Ovary (tissue), 9 donors: ENCODE measurements around the gene CA9. TPM values are rescaled to one million over a fixed set of nuclear protein-coding genes. Genes with fewer than 3 reads are reported as not detected.

Experiments
- DNase-seq, 5 donors: peaks; one replicate each; pipeline ENCODE4 v3.0.0-alpha.2; 2019 to 2020
- H3K27ac ChIP-seq, 2 donors: fragments of 200-600 bp; one replicate each; pipeline versions ENCODE4 v1.5.1 to v1.8.0; 2019 to 2022
- H3K27me3 ChIP-seq: fragments of 200-600 bp; one replicate; pipeline ENCODE4 v1.8.0; 2022
- H3K36me3 ChIP-seq: fragments of 200-600 bp; sonication (generic); one replicate; pipeline ENCODE4 v1.5.1; 2019
- H3K4me1 ChIP-seq: one replicate; pipeline ENCODE4 v1.8.1; 2013; ENCODE audit warnings: mild to moderate bottlenecking, moderate library complexity; ENCODE audit not compliant: insufficient read depth
- H3K4me3 ChIP-seq: fragments of 200-600 bp; sonication (generic); one replicate; pipeline ENCODE4 v1.5.1; 2017
- H3K9me3 ChIP-seq, 2 donors: fragments of 200-600 bp in 1 of 2; sonication (generic) in 1 of 2; one replicate each; pipeline versions ENCODE4 v1.5.1 to v1.8.1; 2013 to 2019; ENCODE audit warnings: mild to moderate bottlenecking in 1 of 2, moderate library complexity in 1 of 2
- CTCF ChIP-seq, 3 donors: fragments of 450-650 bp in 2 of 3; fragments of 200-600 bp in 1 of 3; IDR thresholded peaks; one replicate each; pipeline versions ENCODE4 v1.5.1 to v1.8.0; 2016 to 2022; ENCODE audit warnings: antibody characterized with exemption in 3 of 3, mild to moderate bottlenecking in 1 of 3
- EP300 ChIP-seq: sonication (generic); formaldehyde crosslinking; IDR thresholded peaks from one replicate; pipeline ENCODE4 v1.6.1; 2017; ENCODE audit warnings: antibody characterized with exemption
- POLR2A ChIP-seq: fragments of 450-650 bp; IDR thresholded peaks from one replicate; pipeline ENCODE4 v1.6.1; 2017; ENCODE audit warnings: antibody characterized with exemption, mild to moderate bottlenecking, moderate library complexity
- WGBS, 3 donors: extraction: QIAGEN DNeasy Blood & Tissue Kit in 1 of 3; methylation state at CpG; one replicate each; pipeline versions ENCODE4 v1.1.5 to v1.1.7; 2013 to 2017; 5-methylcytosine and 5-hydroxymethylcytosine counted together
- intact Hi-C, 4 donors: fragments of 100-400 bp; cut with DNase I; formaldehyde crosslinking; loops; one replicate each; pipeline versions ENCODE4 v1.11.0 to v1.15.1; 2022 to 2023
- polyA plus RNA-seq, 2 donors: library from polyadenylated mRNA; stranded (reverse); fragments of 200-250 nt in 1 of 2; fragments of 350-450 nt in 1 of 2; fragmentation: Illumina TruSeq in 1 of 2; extraction: RNeasy Lipid Tissue Mini Kit (QIAGEN cat#74804) in 1 of 2; gene quantifications; one replicate each; pipeline ENCODE4 v1.2.3, GENCODE V29; 2013 to 2014
- total RNA-seq, 7 donors: library from RNA; depleted of rRNA in 2 of 7; stranded (reverse); fragments of >200 nt in 2 of 7; fragmentation: NEBNext Ultra II Directional in 3 of 7; extraction: Animal tissue kit (Norgen Biotek cat#: 25700) in 3 of 7; gene quantifications; one replicate each; pipeline versions ENCODE4 v1.1.0 to v1.2.4, GENCODE V29; 2016 to 2023
- donor health status: DM: no; HTN: no; CAD: no; lungs with moderate emphysema.
- donor health status: DM: no; HTN: no; CAD: no.
- donor health status: Bipolar disorder and iron deficiency.
- donor health status: DM: yes; HTN: yes; CAD: no.
- donor health status: DM: no; HTN: no; CAD: no.
- donor health status: DM: yes; HTN: yes; CAD: no.

The CA9 gene
- total and polyA plus RNA-seq, 9 donors = 0.37 to 19.5 (median 1.1) TPM; not detected in 1

GRCh38 chr9:35646533-35647265 lies 27.0 kb upstream of the CA9 start:
- Histone ChIP-seq H3K4me1 (peaks cover 3% of the 10 kb centered on the region), H3K27me3 (no peaks in the 10 kb centered on the region), H3K27ac (peak overlapping the region; percentile 48 to 78), H3K36me3 (no peaks in the 10 kb centered on the region), H3K4me3 (peak overlapping the region; percentile 42), H3K9me3 (no peaks in the 10 kb centered on the region)
- TF ChIP-seq POLR2A (peak; percentile 88), CTCF (IDR thresholded peaks at IDR 0.05) (peak; percentile 96 to 99 (median 98)), EP300 (no peak)
- peak; percentile 93 to 97 (median 95) for DNase-seq
- intact Hi-C loops = loop anchor here in 2 of 4 donors (2.0 to 10.0 kb wide), 3 partner anchors 39 to 238 kb away; partner anchors contain the start of gene TESK1 (in 2 of the 2)
- 0 to 1% (median 1%) methylated on average over 32 to 58 of the region's 58 CpGs for WGBS, 3 donors

GRCh38 chr9:35649431-35650340 lies 24.0 kb upstream of the CA9 start:
- no peaks in the 10 kb centered on the region for H3K27me3 ChIP-seq
- no peak overlapping the region for H3K27ac ChIP-seq
- TF ChIP-seq POLR2A = no peak
- TF ChIP-seq EP300 = no peak
- intact Hi-C loops = loop anchor here in 1 of 4 donors (5.0 to 10.0 kb wide), 4 partner anchors 42 to 235 kb away; partner anchors contain the start of genes RUSC2 and TESK1
- no peak overlapping the region for H3K4me3 ChIP-seq
- no peaks in the 10 kb centered on the region for H3K36me3 ChIP-seq
- WGBS, 3 donors = 79 to 83% (median 82%) methylated on average over 25 to 26 of the region's 26 CpGs
- H3K9me3 ChIP-seq = no peaks in the 10 kb centered on the region
- peaks cover 3% of the 10 kb centered on the region for H3K4me1 ChIP-seq
- peak in 1 of 5 donors; percentile 37 for DNase-seq

GRCh38 chr9:35650341-35651158 lies 23.2 kb upstream of the CA9 start, which contains the start of gene SIT1:
Gene SIT1, minus strand, starts transcription at chr9:35650931. Its CDS starts 78 bp downstream, at chr9:35650853.
- WGBS, 3 donors = 58 to 62% (median 61%) methylated on average over 22 of the region's 22 CpGs
- Histone ChIP-seq H3K27ac (no peak within 1 kb of the TSS), H3K4me1 (peaks cover 3% of the 10 kb centered on the region), H3K36me3 (no peaks in the 10 kb centered on the region), H3K27me3 (no peaks in the 10 kb centered on the region), H3K9me3 (no peaks in the 10 kb centered on the region), H3K4me3 (no peak within 1 kb of the TSS)
- DNase-seq = no peak
- intact Hi-C loops = loop anchor here in 1 of 4 donors (5.0 to 10.0 kb wide), 2 partner anchors 156 to 182 kb away; partner anchors contain the start of gene RUSC2
- TF ChIP-seq EP300 (no peak), POLR2A (no peak), CTCF (IDR thresholded peaks at IDR 0.05) (no peak)

GRCh38 chr9:35651956-35652828 lies 21.5 kb upstream of the CA9 start:
- Histone ChIP-seq H3K36me3 (no peaks in the 10 kb centered on the region), H3K4me3 (no peak overlapping the region), H3K27ac (no peak overlapping the region), H3K27me3 (no peaks in the 10 kb centered on the region), H3K9me3 (no peaks in the 10 kb centered on the region), H3K4me1 (peaks cover 1% of the 10 kb centered on the region)
- 70 to 79% (median 76%) methylated on average over 7 of the region's 7 CpGs for WGBS, 3 donors
- TF ChIP-seq CTCF (IDR thresholded peaks at IDR 0.05) (no peak), POLR2A (no peak), EP300 (no peak)
- no peak for DNase-seq
- intact Hi-C loops = loop anchor here in 1 of 4 donors (5.0 to 10.0 kb wide), 2 partner anchors 157 to 180 kb away; partner anchors contain the start of gene RUSC2
